Fibroblast of mammary gland (primary cell): ENCODE results near the gene KLHL29.

ENCODE experiments used
- DNase-seq: peaks from one replicate; pipeline ENCODE4 v3.0.0-alpha.2; 2010; ENCODE audit warnings: low read depth
- H3K4me3 ChIP-seq: 2 replicates; pipeline ENCODE4 v1.5.1; 2011; ENCODE audit warnings: low read depth, mild to moderate bottlenecking, low read length, moderate library complexity; ENCODE audit not compliant: control insufficient read depth
- TF ChIP-seq, protein P1 (sequence below): conservative IDR thresholded peaks from 2 replicates; pipeline ENCODE4 v1.5.1; 2011; ENCODE audit warnings: low read depth, low read length, inconsistent platforms; ENCODE audit not compliant: control insufficient read depth, insufficient read depth

The KLHL29 gene

DNA sequence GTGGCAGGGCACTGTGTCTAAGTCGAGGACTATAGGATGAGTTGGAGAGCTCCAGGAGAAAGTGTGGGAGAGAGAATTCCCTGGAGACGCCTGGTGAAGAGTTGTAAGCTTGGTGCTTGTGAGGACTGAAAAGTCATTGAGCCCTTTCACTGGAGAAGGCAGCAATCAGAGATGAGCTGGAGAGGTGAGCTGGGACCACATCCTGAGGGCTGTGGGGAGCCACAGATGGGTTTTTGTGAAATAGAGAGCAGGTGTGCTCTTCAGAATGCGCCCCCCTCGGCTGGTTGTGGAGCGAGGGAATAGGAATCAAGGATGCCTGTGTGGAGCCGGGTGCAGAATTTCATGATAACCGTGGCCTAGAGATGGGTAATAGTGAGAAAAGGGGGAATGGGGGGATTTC, 224.3 kb downstream of the KLHL29 start:
- H3K4me3 ChIP-seq, result no peak overlapping the region
- TF ChIP-seq, protein P1, sequence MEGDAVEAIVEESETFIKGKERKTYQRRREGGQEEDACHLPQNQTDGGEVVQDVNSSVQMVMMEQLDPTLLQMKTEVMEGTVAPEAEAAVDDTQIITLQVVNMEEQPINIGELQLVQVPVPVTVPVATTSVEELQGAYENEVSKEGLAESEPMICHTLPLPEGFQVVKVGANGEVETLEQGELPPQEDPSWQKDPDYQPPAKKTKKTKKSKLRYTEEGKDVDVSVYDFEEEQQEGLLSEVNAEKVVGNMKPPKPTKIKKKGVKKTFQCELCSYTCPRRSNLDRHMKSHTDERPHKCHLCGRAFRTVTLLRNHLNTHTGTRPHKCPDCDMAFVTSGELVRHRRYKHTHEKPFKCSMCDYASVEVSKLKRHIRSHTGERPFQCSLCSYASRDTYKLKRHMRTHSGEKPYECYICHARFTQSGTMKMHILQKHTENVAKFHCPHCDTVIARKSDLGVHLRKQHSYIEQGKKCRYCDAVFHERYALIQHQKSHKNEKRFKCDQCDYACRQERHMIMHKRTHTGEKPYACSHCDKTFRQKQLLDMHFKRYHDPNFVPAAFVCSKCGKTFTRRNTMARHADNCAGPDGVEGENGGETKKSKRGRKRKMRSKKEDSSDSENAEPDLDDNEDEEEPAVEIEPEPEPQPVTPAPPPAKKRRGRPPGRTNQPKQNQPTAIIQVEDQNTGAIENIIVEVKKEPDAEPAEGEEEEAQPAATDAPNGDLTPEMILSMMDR, result no peak
- DNase-seq, result no peak

- H3K4me3 ChIP-seq, result no peak overlapping the region
- TF ChIP-seq, protein P1, result no peak
- DNase-seq, result no peak
Measured at GRCh38 chr2:23611839-23612238, 226.9 kb downstream of the KLHL29 start.

- no peak for DNase-seq
- no peak overlapping the region for H3K4me3 ChIP-seq
- TF ChIP-seq, protein P1, result no peak
Measured at GRCh38 chr2:23614701-23615100, 229.7 kb downstream of the KLHL29 start.

DNA sequence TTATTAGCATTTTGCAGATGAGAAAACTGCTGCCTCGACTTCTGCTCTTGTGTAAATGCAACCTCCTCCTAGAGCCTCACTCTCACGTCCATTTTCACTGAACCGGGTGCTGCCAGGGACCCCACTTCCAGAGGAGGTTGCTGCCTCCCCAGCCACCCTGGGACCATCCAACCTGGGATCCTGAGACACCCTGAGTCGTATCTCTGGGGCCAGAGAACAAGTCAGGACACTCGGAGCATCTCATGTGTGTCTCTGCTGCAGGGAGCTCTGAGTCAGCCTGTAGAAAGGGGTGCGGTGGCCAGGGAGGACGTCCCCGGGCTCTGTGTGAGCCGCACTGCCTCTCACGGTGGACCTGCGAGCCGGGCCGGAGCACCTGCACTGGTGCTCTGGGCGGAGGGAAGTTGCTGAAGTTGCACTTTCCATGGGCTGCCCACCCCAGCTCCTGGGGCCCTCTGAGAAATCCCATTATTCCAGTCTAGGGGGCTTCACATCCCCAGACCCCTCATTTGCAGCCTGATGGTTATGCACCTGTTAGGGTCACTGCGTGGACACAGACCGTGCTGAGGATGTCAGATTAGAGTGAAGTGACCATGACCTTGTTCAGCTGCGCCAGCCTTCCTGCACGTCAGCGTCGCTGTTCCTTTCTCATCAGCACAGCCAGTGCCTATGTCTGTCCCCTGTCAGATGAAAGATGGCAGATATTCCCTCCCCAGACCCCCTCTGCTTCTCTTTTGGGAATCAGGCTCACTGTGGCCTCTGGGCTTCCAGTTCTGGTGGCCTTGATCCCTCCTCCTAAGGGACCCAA, 230.4 kb downstream of the KLHL29 start:
- no peak for DNase-seq
- no peak overlapping the region for H3K4me3 ChIP-seq
- TF ChIP-seq, protein P1, result no peak

GRCh38 chr2:23616630-23617029, 231.7 kb downstream of the KLHL29 start:
- TF ChIP-seq, protein P1, result no peak
- H3K4me3 ChIP-seq, result no peak overlapping the region
- DNase-seq, result no peak

- peak; percentile 74 for DNase-seq
Measured at GRCh38 chr2:23617167-23617810, 232.3 kb downstream of the KLHL29 start.

More at GRCh38 chr2:23617167-23617810, 232.3 kb downstream of the KLHL29 start:
- TF ChIP-seq, protein P1, result peak; percentile 73
- no peak overlapping the region for H3K4me3 ChIP-seq
